GM21528 (cell line): ENCODE results near the gene TLL1.

Experiments used
- ATAC-seq: cut with Tn5 transposase; IDR thresholded peaks from one replicate; pipeline ENCODE4 v1.9.1; 2021; ENCODE audit warnings: mild to moderate bottlenecking, moderate library complexity; ENCODE audit not compliant: unreplicated experiment, low FRiP score

Gene TLL1

DNA sequence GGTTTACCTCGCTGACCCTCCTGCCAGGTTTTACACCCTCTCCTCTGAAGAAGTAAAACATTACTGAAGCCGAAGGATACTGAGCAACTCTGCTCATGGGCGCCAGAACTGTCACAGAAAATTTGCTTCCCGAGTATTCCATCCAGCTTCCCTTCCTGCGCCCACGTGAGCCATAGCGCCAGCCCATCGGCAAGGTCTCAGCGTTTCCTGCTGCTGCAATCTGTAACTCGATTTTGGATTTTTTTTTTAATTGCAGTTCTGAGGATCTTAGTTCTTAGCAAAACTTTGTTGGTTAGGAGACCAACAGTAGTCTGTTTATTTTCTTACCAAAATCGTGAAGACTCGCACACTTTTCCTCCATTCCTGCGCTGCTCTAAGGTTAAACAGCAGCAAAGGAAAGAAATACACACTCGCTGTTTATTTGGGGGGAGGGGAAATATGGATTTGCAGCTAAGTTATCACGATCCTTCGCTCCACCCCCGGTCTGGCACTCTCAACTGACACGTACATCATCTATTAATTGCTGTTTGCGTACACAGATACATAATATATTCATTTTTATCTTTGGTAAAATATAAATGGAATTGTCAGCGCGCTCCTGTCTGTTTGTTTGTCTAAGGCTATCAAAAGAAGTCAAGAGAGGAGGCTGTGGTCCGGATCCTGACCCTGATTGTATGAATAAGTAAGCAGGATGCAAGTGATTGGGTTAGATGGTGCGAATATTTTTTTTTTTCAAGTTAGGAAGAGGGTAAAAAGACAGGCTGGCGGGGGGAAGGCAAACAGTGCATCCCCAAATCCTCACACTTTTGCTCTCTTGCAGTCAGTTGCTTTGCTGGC, at the start of gene TLL1:
TSS of gene TLL1 (plus strand) at position 777 of the 837 bp plus-strand sequence. CDS start 668 bp downstream, outside the sequence.
- no peak for ATAC-seq

DNA sequence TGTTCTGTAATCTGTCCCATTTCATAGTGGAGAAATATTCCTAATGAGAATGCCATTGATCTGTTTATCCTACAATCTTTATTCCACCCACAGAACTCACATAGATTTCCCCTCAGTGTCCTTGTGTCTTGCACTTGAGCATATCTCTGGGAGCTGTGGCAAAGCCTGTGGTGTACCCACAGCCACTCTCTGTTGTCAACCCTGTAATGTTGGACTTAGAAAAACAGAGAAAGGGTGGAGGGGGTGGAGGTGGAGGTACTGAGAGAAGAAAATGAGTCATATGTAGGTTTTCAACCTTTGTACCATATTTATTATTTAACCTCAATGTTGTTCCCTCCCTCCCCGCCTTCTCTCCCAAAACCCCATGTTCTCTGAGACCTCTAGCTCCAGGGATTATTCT, 46.9 kb upstream of the TLL1 start:
- no peak for ATAC-seq

DNA sequence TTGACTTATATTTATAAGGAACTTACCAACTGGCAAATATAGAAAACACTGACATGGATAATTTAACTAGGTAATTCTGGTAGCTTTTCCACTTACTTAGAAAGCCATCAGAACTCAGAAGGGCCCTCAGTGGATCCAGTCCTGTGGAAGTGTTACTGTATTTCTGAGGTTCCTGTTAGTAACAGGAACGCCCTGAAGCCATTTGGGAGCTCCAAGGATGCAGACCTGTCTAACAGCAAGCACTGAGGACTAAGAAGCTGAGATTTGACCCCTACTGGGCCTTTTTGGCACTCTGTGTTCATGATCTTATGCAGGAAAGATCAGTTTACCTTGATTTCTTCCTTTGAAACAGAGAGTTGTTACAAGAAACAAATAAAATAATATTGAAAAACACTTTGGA, 46.0 kb upstream of the TLL1 start:
- ATAC-seq, result no peak

DNA sequence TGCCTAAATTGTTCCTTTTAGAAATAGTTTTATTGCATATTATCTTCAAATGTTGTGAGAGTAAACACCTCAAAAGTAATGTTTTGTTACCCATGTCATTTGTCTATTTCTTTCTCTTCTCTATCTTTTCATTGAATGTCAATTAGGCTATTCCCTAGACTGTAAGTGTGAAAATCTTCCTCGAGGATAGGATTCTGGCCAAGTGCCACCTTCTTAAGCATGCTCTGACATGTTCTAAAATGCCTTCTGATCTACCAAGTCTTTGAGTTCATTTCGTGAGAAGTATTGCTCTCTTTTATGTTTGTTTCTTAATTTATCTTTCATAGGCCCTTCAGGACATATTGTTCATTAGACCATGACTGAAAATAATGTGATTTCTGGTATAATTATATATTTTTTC, 44.1 kb upstream of the TLL1 start:
- no peak for ATAC-seq

DNA sequence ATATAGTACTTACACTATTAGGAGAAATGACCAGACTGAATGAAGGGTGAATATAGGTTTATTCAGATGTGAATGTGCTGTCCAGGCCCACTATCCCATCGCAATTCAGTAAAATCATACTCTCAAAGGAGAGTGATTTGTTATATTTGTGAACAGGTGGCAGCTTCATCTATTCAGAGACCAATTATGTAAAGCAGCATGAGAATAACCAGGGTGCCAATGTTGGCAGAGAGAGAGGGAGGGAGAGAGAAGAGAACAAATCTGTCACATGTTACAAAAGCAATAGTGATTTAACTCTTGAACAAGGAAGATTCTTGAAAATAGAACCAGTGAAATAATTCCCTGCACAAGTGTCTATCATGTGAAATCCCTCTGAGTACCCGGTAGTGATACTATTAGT, 38.9 kb upstream of the TLL1 start:
- ATAC-seq, result no peak

DNA sequence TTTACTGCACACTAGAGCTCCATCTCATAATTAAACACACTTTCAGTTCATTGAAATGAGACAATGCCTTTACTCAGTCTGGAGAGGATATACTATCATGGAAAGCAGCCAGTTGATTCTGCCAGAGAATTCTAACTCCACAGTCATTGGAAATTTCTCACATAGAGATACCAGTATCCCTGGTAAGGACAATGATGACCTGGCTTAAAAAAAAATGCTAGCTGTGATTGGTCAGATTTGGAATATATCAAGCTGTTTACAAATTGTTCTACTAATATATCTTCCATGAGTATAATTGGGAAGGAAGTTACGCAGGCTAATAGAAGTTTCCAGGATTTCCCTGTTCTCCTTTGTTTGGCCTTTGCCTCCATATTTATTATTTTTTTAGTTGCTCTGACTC, 34.5 kb upstream of the TLL1 start:
- ATAC-seq, result no peak

DNA sequence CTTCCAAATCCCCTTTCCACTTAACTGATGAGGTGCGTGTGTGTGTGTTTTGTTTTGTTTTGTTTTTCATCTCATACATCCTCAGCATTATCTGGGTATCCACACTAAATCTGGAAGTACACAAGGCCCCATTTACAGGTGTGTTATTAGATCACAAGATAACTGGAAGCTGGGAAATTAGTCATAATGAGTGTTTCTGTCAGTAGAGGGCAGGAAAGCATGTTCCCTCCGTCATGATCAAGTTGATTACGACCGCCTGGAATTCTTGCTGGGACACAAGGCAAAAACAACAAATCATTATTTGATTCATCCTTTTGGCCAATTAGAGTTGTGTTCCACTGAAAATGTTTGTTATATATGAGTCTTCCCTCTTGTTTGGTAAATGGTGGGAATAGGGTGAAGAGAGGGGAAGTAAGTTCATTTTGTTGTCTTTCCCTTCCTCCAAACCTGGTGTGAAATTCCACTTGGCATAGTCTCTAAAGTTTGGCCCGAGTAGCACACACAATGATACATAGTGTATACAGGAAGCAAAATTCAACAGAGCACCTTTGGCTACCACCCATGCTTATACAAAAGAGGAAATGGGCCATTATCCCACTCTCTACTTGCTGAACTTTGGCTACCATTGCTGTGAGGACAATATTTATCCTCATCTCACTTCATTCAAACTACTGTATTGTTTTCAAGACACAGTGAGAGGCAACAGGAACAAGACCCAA, 33.3 kb upstream of the TLL1 start:
- no peak for ATAC-seq

DNA sequence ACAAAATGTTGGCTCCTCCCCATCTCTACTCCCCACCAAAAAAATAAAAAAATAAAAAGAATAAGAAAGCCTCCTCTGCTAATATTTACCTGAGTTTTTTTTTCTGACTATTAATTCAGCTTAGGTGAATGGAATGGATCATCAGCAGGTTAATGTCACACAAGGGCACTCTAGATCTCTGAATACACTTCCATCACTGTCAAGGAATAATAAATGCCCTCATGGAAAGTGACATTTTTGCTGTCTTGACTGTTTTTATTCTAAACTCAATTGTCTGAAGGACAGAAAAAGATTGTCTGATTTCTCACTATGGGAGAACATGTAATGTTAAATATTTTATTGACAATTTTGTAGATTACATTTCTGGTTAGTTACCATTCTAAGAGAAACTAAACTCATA, 30.4 kb upstream of the TLL1 start:
- no peak for ATAC-seq

DNA sequence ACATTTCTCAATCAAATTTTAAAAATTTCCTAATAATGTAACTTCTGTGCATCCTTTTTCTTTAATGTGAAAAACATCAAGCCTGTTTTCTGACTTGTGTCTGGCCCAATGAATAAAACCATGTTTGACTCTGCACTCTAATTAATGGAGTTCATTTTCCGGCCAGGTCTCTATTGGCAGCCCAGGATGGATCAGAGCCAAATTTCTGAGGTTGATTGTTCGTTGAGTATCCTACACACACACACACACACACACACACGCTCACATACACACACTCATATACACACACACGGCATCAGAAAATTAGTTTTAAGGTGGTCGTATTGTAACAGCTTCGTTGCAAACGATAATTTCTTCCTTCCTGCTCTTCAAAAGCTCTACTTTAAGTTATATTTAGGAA, 28.9 kb upstream of the TLL1 start:
- ATAC-seq, result no peak

DNA sequence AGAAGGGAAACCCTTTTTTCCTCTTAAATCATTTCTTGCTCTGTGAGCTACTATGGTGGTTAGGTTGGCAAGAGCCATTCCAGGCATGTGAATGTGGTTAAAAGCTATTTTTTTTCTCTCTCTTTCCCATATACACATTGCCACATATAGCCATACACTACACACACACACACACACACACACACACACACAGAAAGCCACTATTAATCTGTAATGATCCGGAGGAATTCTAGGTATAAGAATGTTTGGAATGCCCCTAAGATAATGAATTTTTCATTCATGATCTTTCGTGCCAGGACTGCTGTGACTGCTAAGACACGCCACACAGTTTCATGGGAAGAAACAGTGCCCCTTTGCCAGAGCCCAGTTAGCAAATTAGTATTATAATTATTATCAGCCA, 21.8 kb upstream of the TLL1 start:
- no peak for ATAC-seq

DNA sequence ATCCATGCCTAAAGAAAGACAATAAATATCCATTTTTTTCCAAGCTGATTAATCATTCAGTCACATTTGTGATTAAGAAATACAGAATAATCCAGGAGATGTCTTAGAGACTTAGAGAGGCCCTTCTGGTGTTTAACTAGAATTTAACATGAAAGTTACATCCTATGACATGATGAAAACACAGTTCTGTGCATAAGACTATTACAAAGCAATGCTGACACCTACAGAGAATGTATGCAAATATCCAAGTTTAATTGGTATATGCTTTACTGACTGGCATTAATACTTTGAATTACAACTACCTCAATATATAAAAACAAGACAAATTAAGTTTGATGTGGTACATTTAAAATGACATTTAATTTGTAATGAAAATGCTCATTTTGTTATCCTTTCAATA, 17.8 kb upstream of the TLL1 start:
- no peak for ATAC-seq

DNA sequence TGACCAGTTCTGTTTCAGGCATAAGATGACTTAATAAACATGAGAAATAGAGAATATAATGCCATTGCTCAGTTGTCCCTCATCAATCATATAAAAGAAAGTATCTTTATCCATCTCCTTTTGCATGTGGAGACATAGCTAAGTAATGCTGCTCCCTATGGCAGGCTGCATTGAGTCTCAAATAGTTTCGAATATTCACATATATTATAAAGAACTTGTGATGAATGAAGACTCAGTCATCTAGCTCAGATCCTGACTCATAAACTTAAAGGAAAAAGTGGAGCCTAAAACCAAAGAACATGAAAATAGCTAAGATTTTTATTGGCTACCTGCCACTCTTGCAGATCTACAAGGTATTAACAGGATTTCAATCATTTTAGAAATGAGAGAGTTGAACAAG, 11.7 kb upstream of the TLL1 start:
- no peak for ATAC-seq

DNA sequence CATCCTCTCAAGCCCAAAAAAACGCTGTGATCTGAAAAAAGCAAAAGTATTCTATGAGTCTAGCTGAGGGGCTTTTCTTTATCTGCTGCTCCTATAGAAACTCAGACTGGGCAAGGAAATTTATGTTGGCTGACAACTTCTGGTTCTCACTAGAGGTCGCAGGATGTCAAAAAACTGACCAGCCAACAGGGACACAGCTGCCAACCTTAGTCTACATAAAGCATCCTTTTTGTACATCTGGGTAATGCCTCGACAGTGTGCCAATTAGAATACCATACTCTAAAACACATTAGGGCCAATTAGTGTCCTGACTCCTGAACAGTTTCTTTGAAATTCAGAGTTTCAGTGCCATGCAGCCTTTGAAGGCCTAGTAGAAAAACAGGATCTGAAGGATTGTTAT, 8.8 kb upstream of the TLL1 start:
- ATAC-seq, result no peak

DNA sequence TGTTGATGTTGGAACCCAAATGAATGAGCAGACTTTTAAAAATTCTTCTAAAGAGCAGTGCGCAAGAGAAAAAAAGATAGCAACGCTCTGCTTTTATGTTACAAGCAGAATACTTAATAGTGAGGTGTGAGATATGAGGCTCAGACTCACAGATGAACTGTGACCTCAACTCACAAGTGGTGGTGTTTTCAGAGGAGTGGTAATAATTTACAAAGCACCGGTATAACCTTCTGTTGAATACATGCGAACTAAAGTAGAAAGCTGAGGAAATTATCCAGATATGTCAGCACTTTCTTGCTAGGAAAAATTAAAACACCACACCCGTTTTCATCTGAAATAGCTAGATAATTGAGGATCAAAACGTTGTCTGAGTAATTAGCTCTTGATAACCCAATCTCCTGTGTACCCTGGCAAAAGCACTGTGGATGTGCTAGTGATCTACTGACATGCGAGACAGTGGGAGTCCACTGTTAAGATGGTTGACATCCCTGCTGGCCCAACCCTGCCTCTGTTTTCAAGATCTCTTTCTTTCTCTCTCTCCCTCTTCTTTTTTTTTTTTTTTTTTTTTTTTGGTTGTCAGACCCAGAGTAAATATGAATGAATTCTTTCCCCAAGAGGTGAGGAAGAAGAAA, 6.9 kb upstream of the TLL1 start:
- no peak for ATAC-seq

DNA sequence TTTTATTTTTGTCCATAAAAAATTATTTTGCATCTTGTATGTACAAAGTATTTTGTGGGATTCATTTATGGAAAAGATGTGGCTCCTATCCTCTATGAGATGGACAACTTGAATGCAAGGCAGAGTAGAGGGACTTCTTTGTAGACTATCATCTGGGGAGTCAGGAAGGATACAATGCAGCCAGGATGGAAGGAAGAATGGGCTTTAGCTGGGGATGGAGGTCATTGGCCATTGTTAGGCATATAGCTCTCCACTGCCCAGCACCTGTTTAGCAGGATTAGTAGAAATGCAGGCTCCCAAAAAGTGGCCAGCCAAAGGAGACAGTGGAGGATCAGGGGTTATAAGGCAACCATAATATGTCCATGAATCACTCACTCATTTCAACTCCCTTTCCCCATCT, 5.1 kb upstream of the TLL1 start:
- no peak for ATAC-seq

DNA sequence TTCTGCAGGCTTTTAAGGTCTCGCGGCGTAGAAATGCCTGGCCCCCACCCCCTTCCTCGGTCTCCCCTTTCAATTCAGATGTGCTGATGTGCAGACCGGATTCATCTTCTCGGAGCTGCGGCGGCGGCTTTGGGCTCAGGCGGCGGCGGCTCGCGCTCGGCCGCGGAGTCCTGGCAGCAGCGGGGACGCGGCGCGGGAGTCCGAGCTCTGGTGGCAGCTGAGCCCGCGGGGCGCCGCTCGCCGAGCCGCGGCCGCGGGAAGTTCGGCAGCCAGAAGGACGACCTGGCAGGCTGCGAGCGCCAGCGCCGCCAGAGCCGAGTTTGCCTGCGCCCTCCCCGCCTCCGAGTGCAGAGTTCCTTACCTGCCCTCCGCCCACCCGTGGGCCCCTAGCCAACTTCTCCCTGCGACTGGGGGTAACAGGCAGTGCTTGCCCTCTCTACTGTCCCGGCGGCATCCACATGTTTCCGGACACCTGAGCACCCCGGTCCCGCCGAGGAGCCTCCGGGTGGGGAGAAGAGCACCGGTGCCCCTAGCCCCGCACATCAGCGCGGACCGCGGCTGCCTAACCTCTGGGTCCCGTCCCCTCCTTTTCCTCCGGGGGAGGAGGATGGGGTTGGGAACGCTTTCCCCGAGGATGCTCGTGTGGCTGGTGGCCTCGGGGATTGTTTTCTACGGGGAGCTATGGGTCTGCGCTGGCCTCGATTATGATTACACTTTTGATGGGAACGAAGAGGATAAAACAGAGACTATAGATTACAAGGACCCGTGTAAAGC, 448 bp downstream of the TLL1 start:
- no peak for ATAC-seq

DNA sequence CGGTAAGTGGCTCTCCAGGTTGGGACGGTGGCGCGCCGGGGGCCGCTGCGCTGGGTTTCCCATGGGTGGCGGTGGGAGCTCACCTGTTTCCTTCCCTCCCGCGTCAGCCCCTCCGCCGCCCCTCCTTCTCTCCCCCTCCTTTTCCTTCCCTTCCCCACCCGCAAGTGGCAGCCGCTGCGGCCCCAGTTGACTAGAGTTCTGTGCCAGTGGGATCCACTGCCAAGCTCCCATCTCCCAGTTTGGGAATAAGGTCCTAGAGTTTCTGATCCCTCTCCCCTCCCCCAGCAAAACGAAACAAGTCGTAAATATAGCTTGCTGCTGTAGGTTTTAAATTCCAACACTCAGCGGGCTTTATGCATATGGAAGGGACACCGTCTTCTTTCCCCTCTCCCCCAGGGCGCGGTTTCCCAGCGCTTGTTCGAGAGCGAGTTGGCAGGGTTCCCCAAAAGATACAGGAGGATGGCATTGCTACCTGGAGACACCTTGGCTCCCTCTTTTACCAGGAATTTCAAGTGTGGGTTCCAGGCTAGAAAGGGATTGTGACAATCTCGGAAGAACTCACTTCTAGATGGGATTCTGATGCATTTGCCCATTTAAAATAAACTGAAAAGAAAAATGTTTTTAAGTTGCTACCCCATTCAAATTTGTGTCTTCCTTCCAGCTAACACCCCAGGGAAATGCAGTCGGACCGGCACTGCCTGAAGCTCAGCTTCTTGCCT, 1.2 kb downstream of the TLL1 start:
- no peak for ATAC-seq

DNA sequence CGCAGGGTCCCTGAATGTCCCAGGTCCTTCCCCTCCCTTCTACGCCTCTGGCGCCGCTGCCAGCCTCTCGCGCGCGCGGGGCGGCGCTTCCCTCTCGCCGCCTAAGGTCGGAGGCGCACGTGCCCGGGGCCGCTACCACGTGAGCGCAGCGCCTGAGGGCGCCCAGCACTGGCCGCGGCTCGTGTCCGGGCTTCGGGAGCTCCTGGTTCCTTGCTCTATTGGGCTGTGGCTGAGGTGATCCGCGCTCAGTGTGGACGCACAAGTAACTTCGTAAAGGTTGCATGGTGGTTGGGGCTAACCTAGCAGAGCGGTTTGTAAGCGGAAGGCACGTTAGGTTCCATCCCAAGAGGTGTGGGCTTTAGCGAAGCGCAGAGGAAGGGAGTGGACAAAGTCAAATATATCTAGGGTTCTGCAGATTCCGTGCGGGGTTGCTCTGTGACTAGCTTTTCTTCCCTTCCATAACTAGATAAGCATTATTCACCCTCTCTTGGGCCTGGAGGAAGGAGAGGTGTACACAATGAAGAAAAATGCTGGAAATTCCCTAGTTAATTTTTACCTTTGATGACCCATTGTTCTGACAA, 1.8 kb downstream of the TLL1 start:
- no peak for ATAC-seq

DNA sequence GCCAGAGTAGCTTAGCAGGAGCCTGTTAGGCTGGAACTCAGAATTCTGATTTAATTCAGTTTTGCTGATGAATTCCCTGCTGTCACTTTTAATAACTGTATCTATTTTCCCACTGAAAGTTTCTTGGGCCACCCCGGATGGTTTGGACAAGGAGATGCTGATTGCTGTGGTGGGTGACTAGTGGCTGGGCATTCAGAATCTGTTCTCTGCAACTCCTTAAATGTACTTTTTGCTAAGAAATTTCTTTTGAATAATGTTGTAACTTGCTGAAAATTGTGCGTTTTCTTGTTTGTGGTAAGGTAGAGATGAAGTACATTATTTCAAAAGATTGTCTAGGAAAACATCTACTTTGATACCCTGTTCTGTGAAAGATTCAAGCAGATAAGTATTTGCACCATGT, 2.4 kb downstream of the TLL1 start:
- no peak for ATAC-seq

DNA sequence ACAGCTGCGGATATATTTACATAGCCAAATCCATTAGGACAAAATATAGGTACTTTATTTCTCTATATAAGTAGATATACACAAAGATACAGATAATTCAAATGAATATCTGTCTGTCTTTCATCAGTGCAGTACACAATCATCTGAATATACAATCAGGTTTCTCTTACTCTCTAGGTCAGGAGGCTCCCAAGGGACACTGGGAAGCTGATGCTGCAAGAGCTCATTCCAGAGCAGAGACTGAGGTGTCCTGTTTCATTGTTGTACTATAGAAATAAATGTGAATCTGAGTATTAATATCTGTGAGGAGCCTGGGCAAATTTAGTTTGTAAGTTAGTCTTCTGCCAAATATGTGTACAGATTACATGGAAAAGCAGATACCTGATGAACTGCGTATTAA, 4.2 kb downstream of the TLL1 start:
- no peak for ATAC-seq
